ENCODE results near the gene NPTXR. TPM values are rescaled to one million over a fixed set of nuclear protein-coding genes. Genes with fewer than 3 reads are reported as not detected.

NPTXR gene
- 1 to 10 TPM; 1.3 to 1.4 TPM for total RNA-seq

- Mint-ChIP-seq H3K9me3 (ENCODE audit: low read depth) (no peaks in the 10 kb centered on the region), H3K4me3 (peak within 1 kb of the TSS; percentile 68), H3K27me3 (peaks cover 18% of the 10 kb centered on the region), H3K27ac (no peak within 1 kb of the TSS), H3K36me3 (ENCODE audit: low read depth) (no peaks in the 10 kb centered on the region), H3K4me1 (peaks cover 17% of the 10 kb centered on the region)
- intact Hi-C loops (cut with DNase I, micrococcal nuclease): loop anchor here (1.0 to 2.0 kb wide), 5 partner anchors 49 to 143 kb away; partner anchors contain the start of genes DNAL4 (in 1 of the 2), JOSD1 (in 1 of the 2) and SUN2 (in 1 of the 2)
- peak; percentile 52 for ATAC-seq
- peak; percentile 55 for DNase-seq
- ChIA-PET POLR2A (interaction anchor here (0.5 kb wide), 1 partner anchor 300 kb away, joined by 3 read pairs; no protein-coding TSS in a partner anchor), CTCF (interaction anchor here (0.7 to 2.2 kb wide), 6 partner anchors 12 to 85 kb away, joined by 3 to 18 read pairs (median 4); no protein-coding TSS in a partner anchor)
Measured at GRCh38 chr22:38843657-38844314, at the start of gene NPTXR. Gene NPTXR, minus strand, starts transcription at chr22:38844028.

GRCh38 chr22:38891256-38891655 lies 47.4 kb upstream of the NPTXR start:
- Mint-ChIP-seq H3K9me3 (ENCODE audit: low read depth) (no peaks in the 10 kb centered on the region), H3K36me3 (ENCODE audit: low read depth) (no peaks in the 10 kb centered on the region), H3K27ac (no peak overlapping the region), H3K27me3 (no peaks in the 10 kb centered on the region), H3K4me1 (peaks cover 5% of the 10 kb centered on the region), H3K4me3 (no peak overlapping the region)
- CTCF ChIA-PET: no interaction called here
- POLR2A ChIA-PET: no interaction called here
- intact Hi-C loops (cut with DNase I, micrococcal nuclease): no loop called here
- ATAC-seq: no peak
- no peak for DNase-seq

GRCh38 chr22:38890377-38890776 lies 46.5 kb upstream of the NPTXR start:
- Mint-ChIP-seq H3K36me3 (ENCODE audit: low read depth) (no peaks in the 10 kb centered on the region), H3K4me1 (peaks cover 5% of the 10 kb centered on the region), H3K9me3 (ENCODE audit: low read depth) (no peaks in the 10 kb centered on the region), H3K27me3 (no peaks in the 10 kb centered on the region), H3K27ac (no peak overlapping the region), H3K4me3 (no peak overlapping the region)
- POLR2A ChIA-PET: no interaction called here
- no peak for ATAC-seq
- DNase-seq: no peak
- CTCF ChIA-PET: interaction anchor here (0.8 kb wide), 1 partner anchor 262 kb away, joined by 6 read pairs; no protein-coding TSS in a partner anchor
- intact Hi-C loops (cut with DNase I, micrococcal nuclease): no loop called here

- Mint-ChIP-seq H3K4me3 (no peak overlapping the region), H3K27me3 (no peaks in the 10 kb centered on the region), H3K27ac (no peak overlapping the region), H3K4me1 (peaks cover 27% of the 10 kb centered on the region), H3K36me3 (ENCODE audit: low read depth) (no peaks in the 10 kb centered on the region), H3K9me3 (ENCODE audit: low read depth) (no peaks in the 10 kb centered on the region)
- POLR2A ChIA-PET: no interaction called here
- ATAC-seq (peak; percentile 9), DNase-seq (no peak)
- CTCF ChIA-PET: interaction anchor here (2.1 kb wide), 1 partner anchor 16 kb away, joined by 10 read pairs; no protein-coding TSS in a partner anchor
- intact Hi-C loops (cut with DNase I, micrococcal nuclease): no loop called here
Measured at GRCh38 chr22:38886333-38886732, 42.5 kb upstream of the NPTXR start.

GRCh38 chr22:38882972-38883622 lies 39.3 kb upstream of the NPTXR start:
- POLR2A ChIA-PET: no interaction called here
- Mint-ChIP-seq H3K4me1 (peaks cover 29% of the 10 kb centered on the region), H3K36me3 (ENCODE audit: low read depth) (no peaks in the 10 kb centered on the region), H3K27ac (peak overlapping the region; percentile 80), H3K27me3 (no peaks in the 10 kb centered on the region), H3K9me3 (ENCODE audit: low read depth) (no peaks in the 10 kb centered on the region), H3K4me3 (peak overlapping the region; percentile 14)
- intact Hi-C loops (cut with DNase I, micrococcal nuclease): loop anchor here in 1 of 2 experiments (5.0 kb wide), 1 partner anchor 44 kb away; no protein-coding TSS in a partner anchor
- CTCF ChIA-PET: interaction anchor here (0.6 to 1.6 kb wide), 5 partner anchors 9 to 716 kb away, joined by 3 to 8 read pairs (median 3); no protein-coding TSS in a partner anchor
- ATAC-seq: no peak
- DNase-seq: no peak

- intact Hi-C loops (cut with DNase I, micrococcal nuclease): loop anchor here in 1 of 2 experiments (5.0 kb wide), 1 partner anchor 45 kb away; no protein-coding TSS in a partner anchor
- H3K27me3 Mint-ChIP-seq: no peaks in the 10 kb centered on the region
- peaks cover 29% of the 10 kb centered on the region for H3K4me1 Mint-ChIP-seq
- no peaks in the 10 kb centered on the region for H3K9me3 Mint-ChIP-seq (ENCODE audit: low read depth)
- H3K36me3 Mint-ChIP-seq (ENCODE audit: low read depth): no peaks in the 10 kb centered on the region
- no peak for DNase-seq
- CTCF ChIA-PET: interaction anchor here (0.6 to 1.6 kb wide), 5 partner anchors 8 to 715 kb away, joined by 3 to 8 read pairs (median 3); no protein-coding TSS in a partner anchor
- peak overlapping the region; percentile 80 for H3K27ac Mint-ChIP-seq
- POLR2A ChIA-PET: no interaction called here
- no peak overlapping the region for H3K4me3 Mint-ChIP-seq
- peak; percentile 23 for ATAC-seq
Measured at GRCh38 chr22:38881997-38882879, 38.4 kb upstream of the NPTXR start.

- Mint-ChIP-seq H3K4me3 (no peak overlapping the region), H3K9me3 (ENCODE audit: low read depth) (no peaks in the 10 kb centered on the region), H3K36me3 (ENCODE audit: low read depth) (no peaks in the 10 kb centered on the region), H3K4me1 (peaks cover 26% of the 10 kb centered on the region), H3K27me3 (no peaks in the 10 kb centered on the region), H3K27ac (no peak overlapping the region)
- no peak for ATAC-seq
- no peak for DNase-seq
- intact Hi-C loops (cut with DNase I, micrococcal nuclease): loop anchor here in 1 of 2 experiments (5.0 kb wide), 1 partner anchor 46 kb away; no protein-coding TSS in a partner anchor
- CTCF ChIA-PET: no interaction called here
- POLR2A ChIA-PET: interaction anchor here (0.6 kb wide), 1 partner anchor 203 kb away, joined by 4 read pairs; no protein-coding TSS in a partner anchor
Measured at GRCh38 chr22:38881464-38881871, 37.6 kb upstream of the NPTXR start.

- Mint-ChIP-seq H3K4me1 (peaks cover 33% of the 10 kb centered on the region), H3K36me3 (ENCODE audit: low read depth) (no peaks in the 10 kb centered on the region), H3K27ac (no peak overlapping the region), H3K27me3 (no peaks in the 10 kb centered on the region), H3K9me3 (ENCODE audit: low read depth) (no peaks in the 10 kb centered on the region), H3K4me3 (no peak overlapping the region)
- POLR2A ChIA-PET: no interaction called here
- CTCF ChIA-PET: interaction anchor here (1.0 to 1.2 kb wide), 2 partner anchors 10 to 45 kb away, joined by 3 to 4 read pairs; no protein-coding TSS in a partner anchor
- no peak for DNase-seq
- intact Hi-C loops (cut with DNase I, micrococcal nuclease): loop anchor here in 1 of 2 experiments (5.0 kb wide), 1 partner anchor 47 kb away; no protein-coding TSS in a partner anchor
- ATAC-seq: no peak
Measured at GRCh38 chr22:38879961-38880360, 36.1 kb upstream of the NPTXR start.

- Mint-ChIP-seq H3K27ac (no peak overlapping the region), H3K4me1 (peaks cover 41% of the 10 kb centered on the region), H3K4me3 (no peak overlapping the region), H3K36me3 (ENCODE audit: low read depth) (no peaks in the 10 kb centered on the region), H3K9me3 (ENCODE audit: low read depth) (no peaks in the 10 kb centered on the region), H3K27me3 (no peaks in the 10 kb centered on the region)
- no peak for DNase-seq
- CTCF ChIA-PET: interaction anchor here (1.0 to 1.3 kb wide), 3 partner anchors 9 to 46 kb away, joined by 3 to 4 read pairs (median 4); no protein-coding TSS in a partner anchor
- ATAC-seq: no peak
- POLR2A ChIA-PET: interaction anchor here (0.5 kb wide), 1 partner anchor 138 kb away, joined by 4 read pairs; no protein-coding TSS in a partner anchor
- intact Hi-C loops (cut with DNase I, micrococcal nuclease): no loop called here
Measured at GRCh38 chr22:38879108-38879729, 35.4 kb upstream of the NPTXR start.

GRCh38 chr22:38878001-38878400 lies 34.2 kb upstream of the NPTXR start:
- Mint-ChIP-seq H3K27me3 (no peaks in the 10 kb centered on the region), H3K4me1 (peaks cover 47% of the 10 kb centered on the region), H3K36me3 (ENCODE audit: low read depth) (no peaks in the 10 kb centered on the region), H3K4me3 (no peak overlapping the region), H3K27ac (no peak overlapping the region), H3K9me3 (ENCODE audit: low read depth) (no peaks in the 10 kb centered on the region)
- no peak for ATAC-seq
- CTCF ChIA-PET: interaction anchor here (1.3 kb wide), 1 partner anchor 8 kb away, joined by 4 read pairs; no protein-coding TSS in a partner anchor
- POLR2A ChIA-PET: no interaction called here
- DNase-seq: no peak
- intact Hi-C loops (cut with DNase I, micrococcal nuclease): no loop called here

Data from activated CD4-positive, alpha-beta T cell treated with anti-CD3 and anti-CD28 coated beads for 36 hours (primary cell).